GM18951 (cell line): Measurements from ENCODE around the gene ASMT.

Source experiments
- POLR2A ChIP-seq: IDR thresholded peaks from 4 replicates; pipeline ENCODE4 v1.6.1; 2011; ENCODE audit warnings: mild to moderate bottlenecking; ENCODE audit not compliant: insufficient read length, insufficient read depth; ENCODE audit errors: extremely low read depth
- in situ Hi-C: fragments of 300-500 bp; cut with MboI; formaldehyde crosslinking; loops from one replicate; pipeline ENCODE4 v1.12.0; 2022; ENCODE audit warnings: low sequenced_read_pairs, mixed read lengths, inconsistent platforms; ENCODE audit not compliant: unreplicated experiment

ASMT gene

DNA sequence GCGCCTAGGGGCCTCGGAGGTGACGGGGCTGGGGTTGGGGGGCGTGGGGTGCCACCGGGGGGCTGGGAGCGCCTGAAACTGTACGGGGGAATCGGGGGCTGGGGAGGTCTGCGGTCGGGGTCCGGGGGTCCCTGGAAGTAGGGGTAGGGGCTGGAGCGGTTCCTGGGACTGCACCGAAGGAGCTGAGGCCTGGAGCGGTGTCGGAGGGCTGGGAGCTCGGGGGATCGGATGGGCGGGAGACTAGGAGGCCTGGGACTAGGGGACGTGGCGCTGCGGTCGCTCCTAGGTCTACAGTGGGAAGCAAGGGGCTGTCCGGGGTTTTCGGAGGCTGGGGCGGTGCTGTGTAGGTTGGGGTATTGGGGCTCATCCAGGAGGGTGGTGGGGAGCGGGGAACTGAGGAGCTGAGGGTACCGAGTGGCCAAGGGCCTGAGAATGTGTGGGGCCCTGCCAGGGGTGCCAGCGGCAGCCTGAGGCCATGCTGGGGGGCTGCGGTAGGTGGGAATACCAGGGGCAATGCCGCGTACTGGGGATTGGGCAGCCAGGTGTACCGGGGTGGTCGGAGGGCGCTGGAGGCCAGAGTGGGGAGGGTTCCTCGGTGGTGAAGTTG, 22.9 kb upstream of the ASMT start:
- in situ Hi-C loops: no loop called here
- TF ChIP-seq POLR2A: no peak

- no peak for TF ChIP-seq POLR2A
- in situ Hi-C loops: no loop called here
Measured at GRCh38 chrX:1592470-1593142, 22.3 kb upstream of the ASMT start.

DNA sequence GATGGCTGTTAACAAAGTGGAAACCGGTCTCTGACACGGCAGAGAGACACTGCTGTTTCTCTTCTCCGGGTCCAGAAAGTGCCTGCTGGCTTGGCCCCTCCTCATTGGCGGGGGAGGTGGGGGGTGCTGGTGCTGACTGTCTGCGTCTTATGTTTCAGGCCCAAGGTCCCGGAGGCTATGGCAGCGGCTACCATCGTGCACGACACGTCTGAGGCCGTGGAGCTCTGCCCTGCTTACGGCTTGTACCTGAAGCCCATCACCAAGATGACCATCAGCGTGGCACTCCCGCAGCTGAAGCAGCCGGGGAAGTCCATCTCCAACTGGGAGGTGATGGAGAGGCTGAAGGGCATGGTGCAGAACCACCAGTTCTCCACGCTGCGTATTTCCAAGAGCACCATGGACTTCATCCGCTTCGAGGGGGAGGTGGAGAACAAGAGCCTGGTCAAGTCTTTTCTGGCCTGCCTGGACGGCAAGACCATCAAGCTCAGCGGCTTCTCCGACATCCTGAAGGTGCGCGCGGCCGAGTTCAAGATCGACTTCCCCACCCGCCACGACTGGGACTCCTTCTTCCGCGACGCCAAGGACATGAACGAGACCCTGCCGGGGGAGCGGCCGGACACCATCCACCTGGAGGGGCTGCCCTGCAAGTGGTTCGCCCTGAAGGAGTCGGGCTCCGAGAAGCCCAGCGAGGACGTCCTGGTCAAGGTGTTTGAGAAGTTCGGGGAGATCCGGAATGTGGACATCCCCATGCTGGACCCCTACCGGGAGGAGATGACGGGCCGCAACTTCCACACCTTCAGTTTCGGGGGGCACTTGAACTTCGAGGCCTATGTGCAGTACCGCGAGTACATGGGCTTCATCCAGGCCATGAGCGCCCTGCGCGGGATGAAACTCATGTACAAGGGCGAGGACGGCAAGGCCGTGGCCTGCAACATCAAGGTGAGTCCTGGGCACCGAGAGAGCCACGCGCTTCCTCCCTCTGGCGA, 21.3 kb upstream of the ASMT start:
- TF ChIP-seq POLR2A: no peak
- in situ Hi-C loops: no loop called here

GRCh38 chrX:1595711-1596060, 19.2 kb upstream of the ASMT start:
- in situ Hi-C loops: no loop called here
- TF ChIP-seq POLR2A: no peak

DNA sequence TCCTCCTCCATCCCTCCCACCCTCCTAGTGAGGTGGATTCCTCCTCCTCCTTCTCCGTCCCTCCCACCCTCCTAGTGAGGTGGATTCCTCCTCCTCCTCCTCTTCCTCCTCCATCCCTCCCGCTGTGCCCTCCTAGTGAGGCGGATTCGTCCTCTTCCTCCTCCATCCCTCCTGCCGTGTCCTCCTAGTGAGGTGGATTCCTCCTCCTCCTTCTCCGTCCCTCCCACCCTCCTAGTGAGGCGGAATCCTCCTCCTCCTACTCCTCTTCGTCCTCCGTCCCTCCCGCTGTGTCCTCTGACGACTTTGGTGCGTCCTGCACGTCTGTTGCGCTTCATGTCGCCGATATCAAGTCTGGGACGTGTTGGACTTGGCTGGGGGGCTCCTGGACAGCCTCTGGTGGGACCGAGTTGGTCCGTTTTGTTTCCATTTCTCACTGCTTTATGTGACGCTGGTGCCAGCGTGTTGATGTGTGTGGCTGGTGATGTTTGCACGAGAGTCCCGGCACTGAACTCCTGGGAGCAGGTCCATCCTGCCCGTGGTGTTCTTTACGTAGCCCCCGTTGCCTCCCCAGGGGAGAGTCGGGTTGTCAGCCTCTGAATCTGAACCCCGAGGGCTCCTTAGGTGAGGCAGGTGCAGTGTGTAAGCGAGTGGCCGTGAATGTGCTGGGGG, 18.0 kb upstream of the ASMT start:
- in situ Hi-C loops: no loop called here
- TF ChIP-seq POLR2A: no peak

DNA sequence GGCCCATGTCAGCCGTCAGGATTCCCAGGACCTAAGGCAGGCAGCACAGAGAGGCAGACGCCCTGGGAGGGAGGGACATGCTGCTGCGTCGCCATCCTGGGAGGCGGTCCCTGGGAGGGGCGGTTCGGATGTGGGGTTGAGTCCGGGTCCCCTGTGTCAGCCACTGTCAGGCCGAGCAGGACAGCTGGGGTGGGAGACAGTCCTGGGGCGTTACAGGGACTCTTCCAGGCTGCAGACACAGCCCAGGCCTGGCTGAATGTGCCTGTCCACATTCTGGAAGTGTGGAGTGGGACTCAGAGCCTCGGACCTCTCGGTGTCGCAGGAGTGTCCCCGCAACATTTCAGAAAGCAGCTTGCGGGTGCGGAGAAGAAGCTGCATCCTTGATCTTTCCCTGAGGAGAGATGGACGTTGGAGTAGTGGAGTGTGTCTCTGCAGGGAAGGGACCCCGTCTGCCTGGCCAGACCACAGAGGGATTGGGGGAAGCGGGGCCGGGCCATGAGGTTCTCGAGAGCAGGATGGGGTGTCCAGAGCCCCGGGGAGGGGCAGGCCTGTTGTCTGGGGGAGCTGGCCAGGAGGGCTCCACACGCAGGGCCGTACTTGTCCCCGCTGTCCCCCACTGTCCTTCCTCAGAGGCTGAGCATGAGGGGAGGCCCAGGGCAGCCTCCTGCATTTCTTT, 17.4 kb upstream of the ASMT start:
- TF ChIP-seq POLR2A: no peak
- in situ Hi-C loops: no loop called here

DNA sequence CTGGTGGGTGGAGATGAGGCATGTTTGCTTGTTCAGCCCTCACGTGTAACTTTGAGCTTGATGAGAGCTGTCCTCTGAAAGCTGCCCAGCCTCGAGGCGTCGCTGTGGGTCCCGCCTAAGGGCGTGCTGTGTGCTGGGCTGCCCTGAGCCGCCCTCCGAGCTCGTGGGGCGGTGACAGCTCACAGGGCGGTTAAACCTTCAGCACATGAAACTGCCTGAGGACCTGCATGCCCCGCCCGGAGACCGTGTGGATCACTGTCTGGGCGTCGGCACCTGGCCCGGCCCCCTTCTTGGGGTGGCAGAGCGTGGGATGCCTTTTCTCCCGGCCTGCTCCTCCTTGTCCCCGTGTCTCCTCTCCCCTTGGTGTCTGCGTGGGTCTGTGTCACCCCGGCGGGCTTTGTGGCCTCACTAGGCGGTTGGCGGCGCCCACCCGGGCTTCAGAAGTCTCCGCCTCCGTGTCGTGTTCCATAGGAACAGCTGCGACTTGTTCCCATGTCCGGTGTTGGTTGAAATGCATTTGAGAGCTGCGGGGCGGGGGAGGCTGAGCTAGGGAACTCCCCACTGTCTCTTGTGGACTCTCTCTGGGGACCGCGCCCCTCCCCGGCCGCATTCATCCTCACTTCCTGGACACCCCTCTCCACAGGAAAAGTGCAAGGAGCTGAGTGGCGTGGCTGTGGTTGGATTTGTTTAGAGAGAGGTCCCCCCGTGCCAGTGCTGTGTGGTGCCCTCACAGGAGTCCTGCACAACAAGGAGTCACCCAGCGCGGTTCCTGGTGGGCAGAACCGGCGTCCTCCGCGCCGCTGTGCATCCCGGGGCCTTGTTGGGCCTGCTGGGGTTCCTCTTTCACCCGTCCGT, 16.6 kb upstream of the ASMT start:
- in situ Hi-C loops: no loop called here
- TF ChIP-seq POLR2A: no peak

DNA sequence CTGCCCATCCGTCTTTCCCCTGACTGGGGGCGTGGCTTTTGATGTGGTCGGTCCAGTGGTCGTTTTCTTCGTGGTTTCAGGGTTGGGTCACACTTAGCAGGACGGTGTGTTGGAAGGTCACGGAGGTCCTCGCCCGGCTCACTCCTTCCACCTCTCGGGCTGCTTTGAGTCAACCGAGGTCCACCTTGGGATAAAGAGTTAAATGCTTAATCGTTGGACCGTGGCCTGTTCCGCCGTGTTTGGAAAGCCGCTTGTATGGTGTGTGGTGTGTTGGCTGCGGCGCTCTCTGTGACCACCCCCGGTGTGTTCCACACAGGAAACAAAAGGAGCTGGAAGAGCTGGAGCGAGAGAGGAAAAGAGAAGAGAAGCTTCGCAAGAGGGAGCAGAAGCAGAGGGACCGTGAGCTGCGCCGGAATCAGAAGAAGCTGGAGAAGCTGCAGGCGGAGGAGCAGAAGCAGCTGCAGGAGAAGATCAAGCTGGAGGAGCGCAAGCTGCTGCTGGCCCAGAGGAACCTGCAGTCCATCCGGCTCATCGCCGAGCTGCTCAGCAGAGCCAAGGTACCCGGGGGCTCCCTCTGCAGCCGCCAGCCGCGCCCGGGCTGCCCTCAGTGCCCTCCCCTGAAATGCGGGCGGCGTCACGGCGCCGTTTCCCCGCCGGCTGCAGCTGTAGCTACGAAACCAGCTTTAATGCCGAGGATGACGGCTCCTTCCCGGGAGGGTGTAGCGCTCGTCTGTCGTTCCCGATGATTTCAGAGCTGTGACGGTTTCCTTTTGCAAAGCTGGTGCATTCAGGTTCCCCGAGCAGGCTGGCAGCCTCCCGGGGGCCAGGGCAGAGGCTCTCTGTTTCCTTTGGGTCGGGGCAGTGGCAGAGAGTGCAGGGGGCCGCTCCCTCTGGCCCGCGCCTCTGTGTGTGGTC, 15.7 kb upstream of the ASMT start:
- in situ Hi-C loops: no loop called here
- TF ChIP-seq POLR2A: no peak

- TF ChIP-seq POLR2A: no peak
- in situ Hi-C loops: no loop called here
Measured at GRCh38 chrX:1599791-1600405, 15.0 kb upstream of the ASMT start.

DNA sequence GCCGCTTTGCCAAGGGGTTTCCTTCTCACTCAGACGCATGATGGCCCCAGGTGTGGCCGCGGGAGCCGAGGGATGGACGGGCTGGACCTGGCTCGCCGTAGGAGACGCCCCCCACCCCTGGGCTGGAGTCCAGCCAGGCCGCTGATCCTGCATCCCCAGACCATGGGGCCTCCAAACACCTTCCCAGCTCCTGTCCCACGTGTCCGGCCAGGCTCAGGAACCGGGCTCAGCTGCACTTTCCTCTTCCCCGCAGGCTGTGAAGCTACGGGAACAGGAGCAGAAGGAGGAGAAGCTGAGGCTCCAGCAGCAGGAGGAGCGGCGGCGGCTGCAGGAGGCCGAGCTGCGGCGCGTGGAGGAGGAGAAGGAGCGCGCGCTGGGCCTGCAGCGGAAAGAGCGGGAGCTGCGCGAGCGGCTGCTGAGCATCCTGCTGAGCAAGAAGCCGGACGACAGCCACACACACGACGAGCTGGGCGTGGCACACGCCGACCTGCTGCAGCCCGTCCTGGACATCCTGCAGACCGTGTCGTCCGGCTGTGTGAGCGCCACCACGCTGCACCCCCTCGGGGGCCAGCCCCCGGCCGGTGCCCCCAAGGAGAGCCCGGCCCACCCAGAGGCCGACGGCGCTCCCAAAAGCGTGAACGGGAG, 14.3 kb upstream of the ASMT start:
- in situ Hi-C loops: no loop called here
- no peak for TF ChIP-seq POLR2A
